ENCODE results near the gene BCAS3.
A peak's percentile ranks its signal among the peaks of the same experiment; 100 is the strongest.
"Not testable (repeated sequence)": the region's sequence is repeated elsewhere in the genome, so short reads cannot be mapped to it uniquely, and the experiment has no call there.

BCAS3 gene

DNA sequence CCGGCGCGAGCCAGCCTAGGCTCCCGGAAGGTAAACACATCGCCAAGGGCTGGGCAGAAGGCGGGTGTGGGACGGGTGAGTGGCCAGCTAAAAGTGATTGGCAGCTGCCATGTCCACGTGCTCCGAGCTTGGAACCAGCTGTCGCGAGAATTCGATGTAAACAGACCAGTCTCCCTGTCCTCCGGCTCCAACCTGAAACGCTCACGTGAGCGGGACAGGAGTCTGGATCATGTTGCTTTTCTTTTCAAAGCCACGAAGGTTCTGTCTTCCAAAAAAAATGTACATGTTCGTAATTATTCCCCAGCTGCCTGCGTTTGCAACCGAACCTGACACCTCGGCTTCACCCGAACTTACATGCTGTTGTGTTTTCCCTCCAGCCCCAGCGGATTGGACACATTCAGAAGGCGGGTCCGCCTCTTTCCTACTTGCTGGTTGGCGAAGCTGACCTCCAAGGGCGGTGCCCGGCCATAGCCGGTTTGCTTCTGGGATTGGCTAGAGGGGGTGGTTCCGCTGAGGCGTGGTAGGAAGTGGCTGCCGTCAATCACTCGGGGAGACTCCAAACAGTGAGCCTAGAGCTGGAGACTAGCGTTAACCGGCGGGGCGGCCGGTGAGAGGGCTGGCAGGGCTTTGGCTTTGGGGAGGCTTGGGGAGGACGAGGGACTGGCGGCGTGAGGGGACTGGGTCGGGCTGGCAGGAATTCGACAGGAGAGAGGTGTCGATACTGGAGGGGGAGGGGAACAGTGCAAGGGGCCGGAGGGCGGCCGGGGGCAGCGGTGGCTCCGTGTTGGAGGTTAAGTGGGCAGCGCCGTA, at the start of gene BCAS3:
Gene BCAS3 (plus strand): TSS at position 544 of the 810 bp plus-strand sequence.
- DNase-seq: peak; percentile 99

DNA sequence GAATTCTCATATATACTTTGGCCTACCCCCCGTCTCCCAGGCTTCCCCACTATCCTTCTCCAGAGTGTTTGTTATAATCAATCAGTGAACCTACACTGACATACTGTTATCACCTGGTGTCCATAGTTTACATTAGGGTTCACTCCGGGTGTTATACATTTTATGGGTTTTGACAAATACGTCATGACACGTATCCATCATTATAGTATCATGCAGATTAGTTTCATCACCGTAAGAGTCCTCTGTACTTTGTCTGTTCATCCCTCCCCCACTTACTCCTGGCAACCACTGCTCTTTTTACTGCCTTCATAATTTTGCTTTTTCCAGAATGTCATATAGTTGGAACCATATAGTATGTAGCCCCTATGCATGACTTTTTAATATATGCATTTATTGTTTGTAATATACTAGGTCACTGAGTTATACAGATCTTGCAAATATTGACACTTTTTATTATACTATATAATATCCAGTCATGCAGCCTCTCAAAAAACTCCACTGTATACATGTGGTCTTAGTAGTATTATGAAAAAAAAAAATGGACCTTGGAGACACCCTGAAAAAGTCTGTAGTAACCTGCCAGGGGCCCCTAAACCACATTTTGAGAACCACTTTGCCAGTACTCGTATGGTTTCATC, 49.3 kb upstream of the BCAS3 start:
- no peak for DNase-seq

DNA sequence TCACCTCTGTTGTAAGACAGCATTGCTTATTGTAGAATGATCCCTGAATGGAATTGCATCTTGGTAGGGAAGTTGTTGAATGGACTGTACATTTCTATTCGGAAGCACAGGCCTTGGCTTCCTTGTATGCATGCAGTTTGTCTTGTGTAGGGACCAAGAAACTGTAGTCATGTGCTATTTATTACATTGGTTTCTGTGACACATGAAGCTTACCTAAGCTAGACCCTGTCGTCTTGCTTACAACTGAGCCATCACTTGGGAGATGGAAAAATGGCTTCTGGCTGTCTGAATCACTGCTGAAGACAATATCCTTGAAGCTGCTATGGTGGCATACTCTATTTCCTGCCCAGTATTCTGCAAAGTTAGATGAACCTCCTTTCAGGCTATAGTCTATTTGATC, 48.5 kb upstream of the BCAS3 start:
- DNase-seq: no peak

DNA sequence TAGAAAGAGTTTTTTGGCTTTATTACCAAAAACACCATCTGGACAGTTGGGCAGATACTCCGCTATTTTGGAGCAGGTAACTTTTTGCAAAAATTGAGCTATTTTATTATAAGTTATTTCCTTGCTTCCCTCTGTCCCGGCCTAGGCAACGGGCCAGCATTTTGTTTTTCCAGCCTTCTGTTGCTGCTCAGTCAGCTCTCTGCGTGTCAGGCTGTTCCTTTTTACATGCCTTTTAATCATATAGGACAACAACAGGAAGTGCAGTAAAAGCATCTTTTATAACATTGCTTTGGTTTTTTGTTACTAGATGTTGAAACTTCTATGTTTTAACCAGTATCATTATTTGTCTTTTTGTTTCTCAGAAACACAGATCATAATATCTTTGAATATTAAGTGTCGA, 47.3 kb upstream of the BCAS3 start:
- no peak for DNase-seq

DNA sequence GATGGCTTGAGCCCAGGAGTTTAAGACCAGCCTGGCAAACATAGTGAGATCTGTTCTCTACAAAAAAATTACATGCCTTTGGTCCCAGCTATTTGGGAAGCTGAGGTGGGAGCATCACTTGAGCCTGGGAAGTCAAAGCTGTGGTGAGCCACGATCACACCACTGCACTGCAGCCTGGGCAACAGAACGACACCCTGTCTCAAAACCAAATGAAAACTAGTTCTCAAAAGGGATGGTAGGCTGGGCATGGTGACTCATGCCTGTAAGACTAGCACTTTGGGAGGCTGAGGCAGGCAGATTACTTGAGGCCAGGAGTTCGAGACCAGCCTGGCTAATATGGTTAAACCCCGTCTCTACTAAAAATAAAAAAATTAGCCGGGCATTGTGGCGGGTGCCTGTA, 46.5 kb upstream of the BCAS3 start:
- no peak for DNase-seq

DNA sequence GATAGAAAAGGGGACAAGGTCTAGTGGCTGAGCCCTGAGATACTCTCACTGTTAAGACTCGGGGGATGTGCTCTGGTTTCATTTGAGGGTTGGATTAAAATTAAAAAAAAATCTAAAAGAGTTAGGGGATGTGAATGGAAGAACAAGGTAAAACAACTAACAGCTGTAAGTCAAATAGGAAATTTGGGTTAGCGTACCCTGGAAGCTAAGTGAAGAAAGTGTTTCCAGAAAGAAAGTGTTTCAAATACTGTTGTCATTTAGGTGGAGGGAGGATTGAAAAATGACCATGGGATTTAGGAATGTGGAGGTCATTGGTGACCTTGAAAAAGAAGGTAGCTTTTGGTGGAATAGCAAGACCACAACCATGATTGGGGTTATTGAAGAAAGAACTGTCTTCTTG, 40.0 kb upstream of the BCAS3 start:
- DNase-seq: no peak

DNA sequence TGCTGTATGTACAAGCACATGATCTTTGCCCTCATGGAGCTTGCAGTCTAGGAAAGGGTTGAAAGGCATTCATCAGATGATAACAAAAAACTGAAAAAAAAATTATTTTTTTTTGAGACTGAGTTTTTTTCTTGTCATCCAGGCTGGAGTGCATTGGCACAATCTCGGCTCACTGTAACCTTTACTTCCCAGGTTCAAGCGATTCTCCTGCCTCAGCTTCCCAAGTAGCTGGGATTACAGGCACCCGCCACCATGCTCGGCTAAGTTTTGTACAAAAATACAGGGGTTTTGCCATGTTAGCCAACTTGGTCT, 38.7 kb upstream of the BCAS3 start:
- DNase-seq: no peak

DNA sequence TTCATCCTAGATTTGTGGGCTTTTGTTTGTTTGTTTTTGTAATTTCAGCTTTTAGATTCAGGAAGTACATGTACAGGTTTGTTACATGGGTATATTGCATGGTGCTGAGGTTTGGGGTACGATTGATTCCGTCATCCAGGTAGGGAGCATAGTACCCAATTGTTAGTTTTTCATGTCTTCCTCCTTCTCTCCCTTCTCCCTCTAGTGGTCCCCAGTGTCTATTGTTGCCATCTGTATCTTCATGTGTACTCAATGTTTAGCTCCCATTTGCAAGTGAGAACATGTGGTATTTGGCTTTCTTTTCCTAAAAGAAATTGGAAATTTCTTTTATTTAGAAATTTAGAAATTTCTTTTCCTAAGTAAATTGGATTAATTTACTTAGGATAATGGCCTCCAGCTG, 37.1 kb upstream of the BCAS3 start:
- DNase-seq: no peak

DNA sequence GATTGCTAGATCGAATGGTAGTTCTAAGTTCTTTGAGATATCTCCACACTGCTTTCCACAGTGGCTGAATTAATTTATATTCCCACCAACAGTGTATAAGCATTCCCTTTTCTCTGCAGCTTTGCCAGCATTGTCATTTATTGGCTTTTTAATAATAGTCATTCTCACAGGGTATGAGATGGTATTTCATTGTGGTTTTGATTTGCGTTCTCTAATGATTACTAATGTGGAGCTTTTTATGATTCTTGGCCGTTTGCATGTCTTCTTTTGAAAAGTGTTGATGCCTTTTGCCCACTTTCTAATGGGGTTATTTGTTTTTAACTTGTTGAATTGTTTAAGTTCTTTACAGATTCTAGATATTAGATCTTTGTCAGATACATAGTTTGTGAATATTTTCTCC, 36.5 kb upstream of the BCAS3 start:
- DNase-seq: no peak

DNA sequence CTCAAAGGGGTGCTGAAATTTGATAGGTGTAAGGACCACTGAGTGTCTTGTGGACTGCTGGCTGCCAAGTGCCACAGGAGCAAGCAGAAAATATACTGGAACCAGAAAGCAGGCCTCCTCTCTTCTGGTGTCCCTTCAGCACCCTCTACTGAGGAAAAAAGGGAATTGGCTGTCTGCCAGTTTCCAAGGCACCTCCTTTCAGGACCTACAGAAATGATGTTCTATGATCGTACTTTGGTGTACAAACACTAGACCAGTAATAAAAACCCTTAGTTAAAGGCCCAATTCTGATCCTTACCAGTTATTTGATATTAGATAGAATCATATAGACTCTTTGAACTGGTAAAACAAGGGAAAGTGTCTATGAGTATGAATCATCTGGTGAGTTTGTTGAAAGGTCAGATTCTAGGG, 35.8 kb upstream of the BCAS3 start:
- peak; percentile 64 for DNase-seq

DNA sequence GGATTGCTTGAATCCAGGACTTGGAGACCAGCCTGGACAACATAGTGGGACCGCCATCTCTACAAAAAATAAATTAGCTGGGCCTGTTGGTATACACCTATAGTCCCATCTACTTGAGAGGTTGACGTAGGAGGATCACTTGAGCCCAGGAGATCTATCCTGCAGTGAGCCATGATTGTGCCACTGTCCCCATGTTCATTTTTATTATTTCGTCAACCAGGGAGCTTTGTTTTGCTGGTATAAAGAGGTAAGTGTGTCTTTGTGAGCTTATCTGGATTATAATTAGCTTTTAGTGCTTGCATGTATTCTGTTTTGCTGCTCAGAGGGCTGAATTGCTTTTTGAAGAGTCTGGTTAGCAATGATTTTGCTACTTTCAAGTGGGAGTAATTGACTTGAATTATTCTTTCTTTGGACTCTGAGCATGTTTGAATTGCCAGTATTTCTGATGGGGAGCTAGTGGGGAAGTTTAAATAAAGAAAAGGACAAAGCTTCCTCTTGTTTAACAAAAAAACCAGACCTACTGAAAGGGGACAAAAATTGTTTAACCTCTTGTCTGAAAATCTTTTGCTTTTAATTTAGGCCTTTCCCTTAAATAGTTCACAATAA, 31.6 kb upstream of the BCAS3 start:
- no peak for DNase-seq

DNA sequence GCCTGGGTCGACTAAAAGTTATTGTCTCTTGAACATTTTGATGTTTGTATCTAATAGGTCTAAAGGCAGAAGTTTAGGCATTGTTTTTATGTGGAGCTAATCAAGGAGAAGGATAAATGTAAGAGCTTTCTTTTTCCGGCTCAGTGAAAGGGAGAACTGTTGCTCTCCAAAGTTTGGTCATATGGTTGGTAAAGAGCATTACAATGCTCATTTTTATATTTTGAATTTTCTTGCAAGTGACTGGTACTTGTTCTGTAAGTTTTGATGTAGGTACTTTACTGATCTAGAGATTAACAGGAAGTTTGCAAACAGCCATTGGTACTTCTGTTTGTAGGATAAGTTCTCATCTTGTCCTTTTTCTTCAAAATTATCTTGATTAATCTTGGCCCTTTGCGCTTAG, 30.9 kb upstream of the BCAS3 start:
- DNase-seq: no peak

DNA sequence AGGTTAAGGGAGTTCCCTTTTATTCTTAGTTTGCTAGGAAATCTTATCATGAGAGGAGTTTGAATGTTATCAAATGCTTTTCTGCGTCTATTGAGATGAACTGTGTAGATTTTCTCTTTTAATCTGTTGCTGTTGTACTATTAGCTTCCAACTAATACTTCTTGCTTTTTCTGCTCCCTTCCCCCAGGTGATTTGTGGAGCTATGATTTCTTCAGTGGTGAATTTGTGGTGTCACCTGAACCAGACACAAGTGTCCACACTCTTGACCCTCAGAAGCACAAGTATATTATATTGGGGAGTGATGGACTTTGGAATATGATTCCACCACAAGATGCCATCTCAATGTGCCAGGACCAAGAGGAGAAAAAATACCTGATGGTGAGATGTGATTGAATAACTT, 29.9 kb upstream of the BCAS3 start:
- DNase-seq: no peak

DNA sequence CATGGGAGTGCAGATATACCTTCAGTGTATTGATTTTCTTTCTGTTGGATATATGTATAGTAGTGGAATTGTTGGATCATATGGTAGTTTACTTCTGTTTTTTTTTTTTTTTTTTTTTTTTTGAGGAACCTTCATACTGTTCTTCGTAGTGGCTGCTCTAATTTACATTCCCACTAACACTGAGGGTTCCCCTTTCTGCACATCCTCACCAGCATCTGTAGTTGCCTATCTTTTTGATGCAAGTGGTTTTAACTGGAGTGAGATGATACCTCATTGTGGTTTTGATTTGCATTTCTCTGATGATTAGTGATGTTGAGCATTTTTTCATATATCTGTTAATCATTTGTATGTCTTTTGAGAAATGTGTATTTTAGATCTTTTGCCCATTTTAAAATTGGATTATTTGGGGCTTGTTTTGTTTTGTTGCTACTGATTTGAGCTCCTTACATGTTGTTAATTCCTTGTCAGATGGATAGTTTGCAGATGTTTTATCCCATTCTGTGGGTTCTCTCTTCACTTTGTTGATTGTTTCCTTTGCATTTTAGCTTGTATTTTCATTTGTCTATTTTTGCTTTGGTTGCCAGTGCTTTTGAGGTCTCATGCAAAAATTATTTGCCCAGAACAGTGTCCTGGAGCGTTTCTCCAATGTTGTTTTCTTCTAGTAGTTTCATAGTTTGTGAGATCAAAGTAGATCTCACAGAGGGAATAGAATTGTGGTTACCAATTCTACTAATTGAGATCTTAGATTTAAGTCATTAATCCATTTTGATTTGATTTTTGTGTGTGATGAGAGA, 25.0 kb upstream of the BCAS3 start:
- no peak for DNase-seq

DNA sequence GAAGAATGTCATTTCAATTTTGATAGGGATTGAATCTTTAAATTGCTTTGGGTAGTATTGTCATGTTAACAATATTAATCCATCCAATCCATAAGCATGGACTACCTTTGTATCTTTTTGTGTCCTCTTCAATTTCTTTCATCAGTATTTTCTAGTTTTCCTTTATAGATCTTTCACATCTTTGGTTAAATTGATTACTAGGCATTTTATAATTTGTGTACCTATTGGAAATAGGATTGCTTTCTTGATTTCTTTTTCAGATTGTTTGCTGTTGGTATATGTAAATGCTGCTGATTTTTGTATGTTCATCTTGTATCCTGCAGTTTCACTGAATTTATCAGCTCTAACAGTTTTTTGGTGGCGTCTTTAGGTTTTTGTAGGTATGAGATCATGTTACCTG, 24.1 kb upstream of the BCAS3 start:
- DNase-seq: no peak

DNA sequence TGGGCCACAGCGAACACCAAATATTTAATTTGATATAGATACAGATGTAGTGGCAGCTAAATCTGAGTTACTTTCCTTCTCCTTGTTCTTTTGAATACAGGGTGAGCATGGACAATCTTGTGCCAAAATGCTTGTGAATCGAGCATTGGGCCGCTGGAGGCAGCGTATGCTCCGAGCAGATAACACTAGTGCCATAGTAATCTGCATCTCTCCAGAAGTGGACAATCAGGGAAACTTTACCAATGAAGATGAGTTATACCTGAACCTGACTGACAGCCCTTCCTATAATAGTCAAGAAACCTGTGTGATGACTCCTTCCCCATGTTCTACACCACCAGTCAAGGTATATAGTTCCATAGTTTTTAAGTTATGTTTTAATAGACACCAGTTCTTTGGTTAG, 21.2 kb upstream of the BCAS3 start:
- no peak for DNase-seq

DNA sequence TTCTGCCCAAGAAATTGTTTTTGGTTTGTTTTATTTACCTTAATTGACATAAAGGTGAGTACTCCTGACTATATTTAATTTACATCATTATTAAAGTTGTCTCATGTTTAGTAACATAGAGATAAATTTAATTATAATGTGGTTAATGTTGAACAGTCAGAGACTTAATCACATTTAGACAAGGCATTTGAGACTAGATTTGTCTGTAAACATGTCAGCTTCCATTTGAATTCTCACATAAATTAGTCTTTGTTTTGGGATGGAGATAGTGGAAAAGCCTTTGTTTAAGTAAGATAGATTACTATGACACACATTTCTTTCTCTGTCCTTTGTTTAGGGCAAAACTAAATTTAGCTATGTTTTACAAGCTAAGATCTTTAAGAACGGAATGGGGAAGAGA, 18.5 kb upstream of the BCAS3 start:
- no peak for DNase-seq

DNA sequence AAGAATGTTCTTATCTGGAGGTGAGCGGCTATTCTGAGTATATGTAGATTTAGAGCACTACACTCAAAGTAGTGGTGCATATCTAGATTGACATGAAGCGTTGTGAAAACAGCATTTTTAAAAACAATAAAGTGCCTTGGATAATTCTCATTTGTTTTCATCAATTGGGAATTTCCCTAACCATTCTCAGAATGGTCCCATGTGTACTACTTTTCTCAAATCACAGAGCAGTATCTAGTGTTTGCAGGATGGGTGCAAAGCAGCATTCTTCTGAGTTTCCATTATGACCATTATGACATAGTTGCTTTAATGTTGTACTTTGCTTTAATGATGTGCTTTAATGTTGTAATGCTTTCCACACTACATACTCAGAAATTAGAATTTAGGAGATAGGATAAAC, 16.2 kb upstream of the BCAS3 start:
- DNase-seq: no peak

DNA sequence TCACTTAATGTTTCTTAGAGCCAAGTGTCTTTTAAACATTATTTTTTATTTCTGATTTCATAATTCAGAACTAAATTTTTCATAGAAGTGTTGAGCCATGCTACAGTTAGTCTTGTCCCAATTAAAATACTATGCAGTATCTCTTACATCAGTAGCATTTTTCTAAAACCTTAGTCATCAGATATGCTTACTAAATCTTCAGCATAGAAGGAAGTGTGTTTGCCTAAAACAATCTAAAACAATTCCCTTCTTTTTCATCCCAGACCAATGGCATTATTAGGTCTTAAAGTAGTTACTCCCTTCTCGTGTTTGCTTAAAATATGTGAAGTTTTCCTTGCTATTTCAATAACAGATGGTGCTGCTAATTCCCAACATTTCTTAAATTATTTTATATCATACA, 13.6 kb upstream of the BCAS3 start:
- no peak for DNase-seq

DNA sequence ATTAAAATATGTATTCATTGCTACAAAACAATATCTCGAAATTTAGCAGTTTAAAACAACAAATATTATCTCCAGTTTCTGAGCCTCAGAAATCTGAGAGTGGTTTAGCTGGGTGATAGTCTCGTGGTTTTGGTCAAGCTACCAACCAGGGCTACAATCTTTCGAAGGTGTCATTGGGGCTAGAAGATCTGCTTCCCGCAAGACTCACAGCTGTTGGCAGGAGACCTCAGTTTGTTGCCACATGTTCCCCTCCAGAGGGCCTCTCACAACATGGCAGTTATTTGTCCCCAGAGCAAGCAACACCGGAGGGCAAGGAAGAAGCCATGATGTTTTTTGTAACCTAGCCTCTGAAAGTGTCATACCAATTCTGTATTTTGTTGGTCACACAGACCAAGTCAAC, 12.0 kb upstream of the BCAS3 start:
- no peak for DNase-seq

DNA sequence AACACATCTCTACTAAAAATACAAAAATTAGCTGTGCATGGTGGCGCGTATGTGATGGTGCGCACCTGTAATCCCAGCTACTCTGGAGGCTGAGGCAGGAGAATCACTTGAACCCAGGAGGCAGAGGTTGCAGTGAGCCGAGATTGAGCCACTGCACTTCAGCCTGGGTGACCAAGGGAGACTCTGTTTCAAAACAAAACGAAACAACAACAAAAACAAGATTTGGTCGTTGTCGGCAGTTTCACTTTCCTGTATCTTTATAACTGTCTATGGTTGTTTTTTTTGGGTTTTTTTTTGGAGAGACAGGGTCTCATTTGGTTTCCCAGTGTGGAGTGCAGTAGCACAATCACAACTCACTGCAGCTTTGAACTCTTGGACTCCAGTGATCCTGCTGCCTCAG, 8.9 kb upstream of the BCAS3 start:
- not testable (repeated sequence) for DNase-seq

DNA sequence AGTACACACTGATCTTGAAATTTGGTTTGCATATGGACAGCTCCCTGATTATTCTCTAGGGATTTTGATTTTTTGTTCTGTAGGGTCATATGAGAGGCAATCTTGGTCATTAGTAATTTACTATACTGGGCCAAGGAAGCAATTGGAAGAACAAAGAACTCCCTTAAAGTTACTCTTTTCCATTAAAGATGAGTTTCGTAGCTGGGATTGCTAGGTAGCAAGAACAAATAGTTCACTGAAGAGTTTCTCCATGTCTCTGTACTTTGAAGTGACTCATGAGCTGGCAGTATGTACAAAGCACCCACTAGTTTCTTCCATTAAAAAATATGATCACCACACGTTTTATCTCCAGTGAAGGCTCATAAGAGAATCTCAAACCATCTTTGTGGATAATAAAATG, 6.2 kb upstream of the BCAS3 start:
- DNase-seq: no peak

DNA sequence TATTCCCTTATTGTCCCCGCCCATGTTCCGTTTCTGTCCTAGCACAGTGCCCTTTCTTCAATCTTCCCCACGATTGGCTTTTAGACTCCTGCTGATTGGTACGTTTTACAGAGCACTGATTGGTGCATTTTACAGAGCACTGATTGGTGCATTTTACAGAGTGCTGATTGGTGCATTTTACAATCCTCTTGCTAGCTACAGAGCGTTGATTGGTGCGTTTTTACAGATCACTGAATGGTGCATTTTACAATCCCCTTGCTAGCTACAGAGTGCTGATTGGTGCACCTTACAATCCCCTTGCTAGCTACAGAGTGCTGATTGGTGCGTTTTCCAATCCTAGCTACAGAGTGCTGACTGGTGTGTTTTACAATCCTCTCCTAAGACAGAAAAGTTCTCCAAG, 3.0 kb upstream of the BCAS3 start:
- not testable (repeated sequence) for DNase-seq

DNA sequence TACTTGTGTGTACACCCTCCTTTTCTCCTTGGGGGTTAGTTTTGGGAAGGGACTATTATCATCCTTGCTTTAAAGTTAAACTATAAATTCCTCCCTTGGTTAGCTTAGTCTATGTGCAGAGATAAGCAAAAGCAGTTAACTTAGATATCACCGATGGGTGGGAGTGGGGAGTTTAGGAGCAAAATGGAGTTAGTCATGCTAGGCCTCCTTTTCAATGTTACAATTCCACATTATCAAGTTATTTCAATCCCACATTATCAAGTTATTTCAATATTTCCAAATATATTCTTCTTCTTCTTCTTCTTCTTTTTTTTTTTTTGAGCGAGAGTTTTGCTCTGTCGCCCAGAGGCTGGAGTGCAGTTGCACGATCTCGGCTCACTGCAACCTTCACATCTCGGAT, 1.7 kb upstream of the BCAS3 start:
- no peak for DNase-seq

Measured in activated CD4-positive, alpha-beta T cell treated with anti-CD3 and anti-CD28 coated beads, Interleukin-2, amount 50 U/mL, for 16 hours (primary cell).